Fibroblast of pulmonary artery (primary cell): ENCODE measurements around the gene CTSD.

Experiments
- DNase-seq: peaks from one replicate; pipeline ENCODE4 v3.0.0-alpha.2; 2010; ENCODE audit warnings: low read depth
- H3K4me3 ChIP-seq: replicated peaks from 2 replicates; pipeline ENCODE4 v1.5.1; 2011; ENCODE audit warnings: low read depth, mild to moderate bottlenecking, control low read depth, low read length, moderate library complexity
- TF ChIP-seq, protein P1 (sequence below): IDR thresholded peaks from 2 replicates; pipeline ENCODE4 v1.5.1; 2011; ENCODE audit warnings: mild to moderate bottlenecking, control low read depth, low read length, inconsistent platforms; ENCODE audit errors: missing control alignments

CTSD gene

GRCh38 chr11:1760351-1761109, 3.2 kb downstream of the CTSD start:
- H3K4me3 ChIP-seq, result no peak overlapping the region
- TF ChIP-seq, protein P1, sequence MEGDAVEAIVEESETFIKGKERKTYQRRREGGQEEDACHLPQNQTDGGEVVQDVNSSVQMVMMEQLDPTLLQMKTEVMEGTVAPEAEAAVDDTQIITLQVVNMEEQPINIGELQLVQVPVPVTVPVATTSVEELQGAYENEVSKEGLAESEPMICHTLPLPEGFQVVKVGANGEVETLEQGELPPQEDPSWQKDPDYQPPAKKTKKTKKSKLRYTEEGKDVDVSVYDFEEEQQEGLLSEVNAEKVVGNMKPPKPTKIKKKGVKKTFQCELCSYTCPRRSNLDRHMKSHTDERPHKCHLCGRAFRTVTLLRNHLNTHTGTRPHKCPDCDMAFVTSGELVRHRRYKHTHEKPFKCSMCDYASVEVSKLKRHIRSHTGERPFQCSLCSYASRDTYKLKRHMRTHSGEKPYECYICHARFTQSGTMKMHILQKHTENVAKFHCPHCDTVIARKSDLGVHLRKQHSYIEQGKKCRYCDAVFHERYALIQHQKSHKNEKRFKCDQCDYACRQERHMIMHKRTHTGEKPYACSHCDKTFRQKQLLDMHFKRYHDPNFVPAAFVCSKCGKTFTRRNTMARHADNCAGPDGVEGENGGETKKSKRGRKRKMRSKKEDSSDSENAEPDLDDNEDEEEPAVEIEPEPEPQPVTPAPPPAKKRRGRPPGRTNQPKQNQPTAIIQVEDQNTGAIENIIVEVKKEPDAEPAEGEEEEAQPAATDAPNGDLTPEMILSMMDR, result no peak
- DNase-seq, result peak; percentile 34

DNA sequence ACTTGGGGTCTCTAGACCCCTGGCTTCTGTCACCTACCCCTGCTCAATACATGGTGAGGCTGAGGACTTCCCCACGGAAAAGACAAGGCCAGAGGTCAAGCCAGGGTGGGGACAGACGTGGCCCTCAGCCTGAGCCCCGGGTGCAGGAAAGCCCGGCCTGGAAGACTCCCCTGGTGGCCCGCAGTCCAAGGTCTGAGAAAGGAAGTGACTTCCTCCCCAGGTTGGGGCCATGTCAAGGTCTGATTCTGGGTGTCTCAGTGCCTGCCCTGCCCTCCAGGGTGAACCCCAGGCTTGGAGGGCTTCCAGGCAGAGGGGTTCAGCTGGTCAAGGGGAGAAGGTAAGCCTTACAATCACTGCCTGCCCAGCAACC, 3.9 kb downstream of the CTSD start:
- H3K4me3 ChIP-seq, result no peak overlapping the region
- no peak for DNase-seq

DNA sequence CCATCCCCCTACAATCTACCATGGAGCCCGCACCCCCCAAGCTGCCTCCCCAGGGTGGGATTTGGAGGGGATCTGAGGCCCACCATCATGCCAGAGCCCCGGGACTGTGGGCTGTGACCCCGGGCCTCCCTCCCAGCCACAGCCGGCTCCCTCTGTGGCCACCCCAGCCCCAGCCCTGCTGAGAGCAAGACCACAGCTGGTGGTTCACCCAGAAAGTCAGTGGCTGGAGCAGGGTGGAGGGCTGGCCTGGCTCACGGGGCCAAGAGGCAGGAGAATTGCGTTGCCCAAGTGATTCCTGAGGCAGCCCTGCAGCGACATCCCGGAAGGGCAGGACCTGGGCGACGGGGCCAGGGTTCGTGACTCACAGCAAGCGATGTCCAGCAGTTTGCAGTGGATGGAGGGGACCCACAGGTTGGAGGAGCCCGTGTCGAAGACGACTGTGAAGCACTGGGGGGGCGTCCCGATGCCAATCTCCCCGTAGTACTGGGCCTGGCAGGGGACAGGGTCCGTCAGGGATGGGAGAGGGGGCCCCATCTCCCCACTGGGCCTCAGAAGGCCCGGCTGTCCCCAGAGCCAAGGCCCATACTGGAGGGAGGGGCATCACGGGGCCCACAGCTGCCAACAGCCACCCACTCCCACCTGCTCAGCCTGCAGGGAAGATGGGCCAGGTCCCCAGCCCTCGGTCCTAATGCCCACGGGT, 4.4 kb downstream of the CTSD start:
- TF ChIP-seq, protein P1, result no peak
- no peak overlapping the region for H3K4me3 ChIP-seq
- no peak for DNase-seq

More for the DNA sequence above, 3.9 kb downstream of the CTSD start:
- TF ChIP-seq, protein P1, result no peak

DNA sequence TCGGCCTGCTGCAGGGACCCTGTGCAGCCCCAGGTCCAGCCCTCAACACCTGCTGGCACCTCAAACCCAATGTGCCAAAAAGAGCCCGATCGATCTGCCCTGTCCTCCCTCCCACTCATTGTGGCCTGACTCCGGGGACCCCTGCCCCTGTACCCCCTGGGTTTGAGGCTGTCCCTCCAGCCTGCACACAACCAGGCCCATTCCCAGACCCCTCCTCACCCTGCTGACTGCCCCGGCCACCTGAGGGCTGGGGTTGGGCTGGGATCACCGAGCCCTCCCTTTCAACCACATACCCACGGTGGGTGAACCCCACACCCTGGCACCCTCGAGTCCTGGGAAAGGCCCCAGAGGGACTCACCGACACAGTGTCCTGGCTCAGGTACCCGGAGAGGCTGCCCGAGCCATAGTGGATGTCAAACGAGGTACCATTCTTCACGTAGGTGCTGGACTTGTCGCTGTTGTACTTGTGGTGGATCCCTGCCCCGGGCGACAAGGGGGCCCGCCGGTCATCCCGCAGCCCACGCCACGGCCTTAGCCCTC, 5.0 kb downstream of the CTSD start:
- DNase-seq, result no peak
- TF ChIP-seq, protein P1, result no peak
- H3K4me3 ChIP-seq, result no peak overlapping the region

DNA sequence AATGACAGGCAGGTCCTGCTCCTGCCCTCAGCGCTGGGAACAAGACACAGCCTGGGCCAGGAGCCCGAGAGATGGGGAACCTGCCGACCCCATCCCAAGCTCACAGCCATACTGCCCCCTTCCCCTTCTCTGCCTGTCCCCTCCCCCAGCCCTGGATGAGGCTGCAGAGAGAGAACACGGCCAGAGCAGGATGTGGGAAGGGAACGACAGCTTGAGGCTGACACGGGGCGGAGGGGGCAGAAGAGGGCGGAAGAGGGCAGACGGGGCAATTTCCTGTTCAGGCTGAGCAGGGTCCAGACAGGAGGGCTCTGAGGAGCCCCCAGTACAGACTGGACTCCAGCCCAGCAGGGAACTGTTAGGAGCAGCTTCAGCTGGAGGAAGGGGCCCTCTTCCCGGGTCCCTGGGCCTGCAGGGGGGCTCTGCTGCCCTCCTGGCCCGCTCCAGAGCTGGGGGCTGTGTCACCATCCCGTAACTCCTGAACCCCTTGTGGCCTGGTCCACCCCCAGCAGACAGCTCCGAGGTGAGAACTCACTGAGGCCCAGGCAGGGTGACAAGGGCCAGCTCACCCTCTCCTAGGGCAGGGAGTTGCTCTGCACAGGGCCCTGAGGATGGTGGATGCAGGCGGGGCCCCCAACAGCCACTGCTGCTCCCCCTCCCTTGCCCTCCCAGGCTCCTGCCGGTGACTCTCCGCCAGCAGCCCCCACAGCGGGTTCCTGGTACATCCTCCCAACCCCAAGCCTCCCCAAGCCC, 5.7 kb downstream of the CTSD start:
- TF ChIP-seq, protein P1, result no peak
- DNase-seq, result no peak
- no peak overlapping the region for H3K4me3 ChIP-seq

- no peak for DNase-seq
- TF ChIP-seq, protein P1, result no peak
- H3K4me3 ChIP-seq, result no peak overlapping the region
Measured at GRCh38 chr11:1756791-1757771, 6.6 kb downstream of the CTSD start.
